HCT116 (cell line): ENCODE measurements around the gene MINAR2. TPM values are rescaled to one million over a fixed set of nuclear protein-coding genes. Genes with fewer than 3 reads are reported as not detected.

ENCODE experiments used
- ATAC-seq: fragments of 200-7000 bp; cut with Tn5 transposase; 2 replicates; pipeline ENCODE4 v1.9.1; 2020; ENCODE audit warnings: mild to moderate bottlenecking, moderate library complexity
- BruUV-seq: library from RNA; stranded (reverse); fragments of 400-500 nt; replicated peaks from 2 replicates; lab custom pipeline; 2021; lab: Mats Ljungman, UMichigan
- CTCF ChIA-PET: fragments of 300-600 bp; sonication (Branson Sonifier 250); formaldehyde crosslinking; loops from one replicate; lab custom pipeline; 2021; ENCODE audit warnings: antibody characterized with exemption; lab: Charles Lee
- POLR2A ChIA-PET: fragments of 300-600, 350-600 bp; sonication (Branson Sonifier 250); formaldehyde crosslinking; loops from one replicate; lab custom pipeline; 2021; ENCODE audit warnings: antibody characterized with exemption; lab: Charles Lee
- RAD21 ChIA-PET, 2 experiments: fragments of 300-600 bp; sonication (Branson Sonifier 250); formaldehyde crosslinking; loops; one replicate each; lab custom pipeline; 2023; ENCODE audit warnings: low total read pairs in 2 of 2; ENCODE audit not compliant: uncharacterized antibody in 2 of 2, unreplicated experiment in 2 of 2, low non-redundant PET in 1 of 2; lab: Charles Lee
- DNase-seq: peaks from one replicate; pipeline ENCODE4 v3.0.0-alpha.2; 2010; ENCODE audit warnings: low read depth, low spot score
- H2AFZ ChIP-seq: fragments of 200-600 bp; shearing (Covaris generic), sonication (generic); 2 replicates; pipeline ENCODE4 v1.6.1; 2017; ENCODE audit warnings: low read depth, mixed run types, mixed read lengths, antibody characterized with exemption, low read length; ENCODE audit not compliant: poor library complexity, severe bottlenecking
- H3K27ac ChIP-seq: 2 replicates; pipeline ENCODE4 v1.5.1; 2012; ENCODE audit warnings: low read depth, low read length
- H3K27me3 ChIP-seq: fragments of 200-600 bp; sonication (generic); 2 replicates; pipeline ENCODE4 v1.6.1; 2016; ENCODE audit warnings: mixed run types, low read length, mixed read lengths; ENCODE audit not compliant: insufficient read depth
- H3K36me3 ChIP-seq, 2 experiments: fragments of 200-500 bp in 1 of 2; fragments of 200-600 bp in 1 of 2; sonication (Bioruptor generic) in 1 of 2; sonication (generic) in 1 of 2; 2 replicates each; pipeline versions ENCODE4 v1.5.1 to v1.6.1; 2014 to 2016; ENCODE audit warnings: low read length in 2 of 2, inconsistent platforms in 1 of 2, mixed read lengths in 1 of 2, mixed run types in 1 of 2; ENCODE audit not compliant: insufficient read depth in 2 of 2, control insufficient read depth in 1 of 2
- H3K4me1 ChIP-seq, 2 experiments: fragments of 200-600 bp in 1 of 2; sonication (generic) in 1 of 2; 2 replicates each; pipeline versions ENCODE4 v1.5.1 to v1.6.1; 2012 to 2017; ENCODE audit warnings: low read length in 2 of 2, inconsistent platforms in 1 of 2, mild to moderate bottlenecking in 1 of 2, mixed read lengths in 1 of 2, mixed run types in 1 of 2, moderate library complexity in 1 of 2; ENCODE audit not compliant: insufficient read depth in 2 of 2, control insufficient read depth in 1 of 2
- H3K4me2 ChIP-seq: fragments of 200-600 bp; sonication (generic); 2 replicates; pipeline ENCODE4 v1.6.1; 2017; ENCODE audit warnings: mixed run types, low read length, mixed read lengths
- H3K4me3 ChIP-seq, 2 experiments: fragments of 200-600 bp in 1 of 2; sonication (generic) in 1 of 2; replicated peaks in 1 of 2; 2 replicates each; pipeline ENCODE4 v1.5.1; 2011 to 2016; ENCODE audit warnings: low read length in 2 of 2, control low read depth in 1 of 2, low read depth in 1 of 2, mild to moderate bottlenecking in 1 of 2, mixed read lengths in 1 of 2, mixed run types in 1 of 2
- H3K79me2 ChIP-seq: fragments of 200-600 bp; sonication (generic); 2 replicates; pipeline ENCODE4 v1.6.1; 2017; ENCODE audit warnings: mild to moderate bottlenecking, mixed run types, low read length, moderate library complexity, mixed read lengths; ENCODE audit not compliant: insufficient read depth
- H3K9ac ChIP-seq: fragments of 200-600 bp; sonication (generic); 2 replicates; pipeline ENCODE4 v1.6.1; 2016; ENCODE audit warnings: low read length, mixed read lengths
- H3K9me2 ChIP-seq: fragments of 200-600 bp; sonication (generic), shearing (Covaris generic); 2 replicates; pipeline ENCODE4 v1.6.1; 2017; ENCODE audit warnings: mixed run types, mild to moderate bottlenecking, moderate library complexity; ENCODE audit not compliant: insufficient read depth
- H3K9me3 ChIP-seq, 2 experiments: fragments of 200-500 bp in 1 of 2; fragments of 200-600 bp in 1 of 2; sonication (Bioruptor generic) in 1 of 2; sonication (generic) in 1 of 2; 2 replicates each; pipeline ENCODE4 v1.6.1; 2014 to 2017; ENCODE audit warnings: low read length in 2 of 2, mixed read lengths in 2 of 2, inconsistent platforms in 1 of 2, low read depth in 1 of 2, mild to moderate bottlenecking in 1 of 2, mixed run types in 1 of 2, moderate library complexity in 1 of 2; ENCODE audit not compliant: control insufficient read depth in 1 of 2, insufficient read depth in 1 of 2
- H4K20me1 ChIP-seq: fragments of 200-600 bp; sonication (generic), shearing (Covaris generic); 2 replicates; pipeline ENCODE4 v1.6.1; 2017; ENCODE audit warnings: mixed run types, mild to moderate bottlenecking, moderate library complexity; ENCODE audit not compliant: insufficient read depth
- CBX3 ChIP-seq: IDR thresholded peaks from 2 replicates; pipeline ENCODE4 v1.6.1; 2012; ENCODE audit warnings: low read depth
- CEBPB ChIP-seq: IDR thresholded peaks from 2 replicates; pipeline ENCODE4 v1.6.1; 2012; ENCODE audit warnings: low read depth
- EGR1 ChIP-seq: IDR thresholded peaks from 2 replicates; pipeline ENCODE4 v1.6.1; 2012; ENCODE audit warnings: low read depth
- ELF1 ChIP-seq: IDR thresholded peaks from 2 replicates; pipeline ENCODE4 v1.6.1; 2012; ENCODE audit warnings: low read depth, borderline replicate concordance
- JUND ChIP-seq: IDR thresholded peaks from 2 replicates; pipeline ENCODE4 v1.6.1; 2012
- RAD21 ChIP-seq: IDR thresholded peaks from 2 replicates; pipeline ENCODE4 v1.6.1; 2012; ENCODE audit warnings: low read depth, mild to moderate bottlenecking
- SP1 ChIP-seq: IDR thresholded peaks from 2 replicates; pipeline ENCODE4 v1.6.1; 2012; ENCODE audit warnings: low read depth
- SRF ChIP-seq: IDR thresholded peaks from 2 replicates; pipeline ENCODE4 v1.6.1; 2012; ENCODE audit warnings: low read depth
- YY1 ChIP-seq: IDR thresholded peaks from 2 replicates; pipeline ENCODE4 v1.6.1; 2011; ENCODE audit warnings: low read length, low read depth, moderate library complexity, mild to moderate bottlenecking; ENCODE audit not compliant: insufficient replicate concordance; ENCODE audit errors: extremely low read depth
- intact Hi-C: fragments of 100-400 bp; cut with micrococcal nuclease; formaldehyde crosslinking; loops from 2 replicates; pipeline ENCODE4 v1.10.0; 2022
- total RNA-seq: library from RNA; stranded (reverse); gene quantifications from one replicate; pipeline ENCODE4 v1.2.1, GENCODE V29; 2021; ENCODE audit not compliant: unreplicated experiment
- TF ChIP-seq, protein P1 (sequence below), 3 experiments: fragments of 200-600 bp in 1 of 3; sonication (generic) in 1 of 3; IDR thresholded peaks in 2 of 3; conservative IDR thresholded peaks in 1 of 3; 2 replicates each; pipeline ENCODE4 v1.5.1; 2012 to 2017; ENCODE audit warnings: low read depth in 2 of 3, low read length in 2 of 3, antibody characterized with exemption in 1 of 3, borderline replicate concordance in 1 of 3, control low read depth in 1 of 3, mild to moderate bottlenecking in 1 of 3, mixed read lengths in 1 of 3, mixed run types in 1 of 3, moderate library complexity in 1 of 3; ENCODE audit not compliant: insufficient read depth in 1 of 3
- TF ChIP-seq, protein P2 (sequence below): IDR thresholded peaks from 2 replicates; pipeline ENCODE4 v1.6.1; 2011; ENCODE audit warnings: mild to moderate bottlenecking, low read length, moderate library complexity; ENCODE audit not compliant: insufficient replicate concordance; ENCODE audit errors: extremely low read depth

The MINAR2 gene
- total RNA-seq, 1 experiment from 2014 or later, result not detected

- no peak overlapping the region for H3K4me3 ChIP-seq
- no peaks in the 10 kb centered on the region for H3K36me3 ChIP-seq
- H3K4me1 ChIP-seq, result no peaks in the 10 kb centered on the region; a peak in 1 of 4 replicates
- TF ChIP-seq CEBPB (no peak), YY1 (peak; percentile 82), EGR1 (no peak), JUND (peak; percentile 36; the same call in 1 of the 2 replicates), CBX3 (peak; percentile 89), RAD21 (peak; percentile 99), ELF1 (no peak), SRF (peak; percentile 57), SP1 (0 out of 2 replicates have a peak, but pooled peaks have one; percentile 28)
- TF ChIP-seq, protein P1, sequence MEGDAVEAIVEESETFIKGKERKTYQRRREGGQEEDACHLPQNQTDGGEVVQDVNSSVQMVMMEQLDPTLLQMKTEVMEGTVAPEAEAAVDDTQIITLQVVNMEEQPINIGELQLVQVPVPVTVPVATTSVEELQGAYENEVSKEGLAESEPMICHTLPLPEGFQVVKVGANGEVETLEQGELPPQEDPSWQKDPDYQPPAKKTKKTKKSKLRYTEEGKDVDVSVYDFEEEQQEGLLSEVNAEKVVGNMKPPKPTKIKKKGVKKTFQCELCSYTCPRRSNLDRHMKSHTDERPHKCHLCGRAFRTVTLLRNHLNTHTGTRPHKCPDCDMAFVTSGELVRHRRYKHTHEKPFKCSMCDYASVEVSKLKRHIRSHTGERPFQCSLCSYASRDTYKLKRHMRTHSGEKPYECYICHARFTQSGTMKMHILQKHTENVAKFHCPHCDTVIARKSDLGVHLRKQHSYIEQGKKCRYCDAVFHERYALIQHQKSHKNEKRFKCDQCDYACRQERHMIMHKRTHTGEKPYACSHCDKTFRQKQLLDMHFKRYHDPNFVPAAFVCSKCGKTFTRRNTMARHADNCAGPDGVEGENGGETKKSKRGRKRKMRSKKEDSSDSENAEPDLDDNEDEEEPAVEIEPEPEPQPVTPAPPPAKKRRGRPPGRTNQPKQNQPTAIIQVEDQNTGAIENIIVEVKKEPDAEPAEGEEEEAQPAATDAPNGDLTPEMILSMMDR (IDR thresholded peaks at IDR 0.05 in 2 of 3, conservative IDR thresholded peaks at IDR 0.05 in 1 of 3; ENCODE audit: borderline replicate concordance in 1 of 3, insufficient read depth in 1 of 3, low read depth in 2 of 3, low read length in 2 of 3), result peak; percentile 96 to 99 (median 99)
- TF ChIP-seq, protein P2, sequence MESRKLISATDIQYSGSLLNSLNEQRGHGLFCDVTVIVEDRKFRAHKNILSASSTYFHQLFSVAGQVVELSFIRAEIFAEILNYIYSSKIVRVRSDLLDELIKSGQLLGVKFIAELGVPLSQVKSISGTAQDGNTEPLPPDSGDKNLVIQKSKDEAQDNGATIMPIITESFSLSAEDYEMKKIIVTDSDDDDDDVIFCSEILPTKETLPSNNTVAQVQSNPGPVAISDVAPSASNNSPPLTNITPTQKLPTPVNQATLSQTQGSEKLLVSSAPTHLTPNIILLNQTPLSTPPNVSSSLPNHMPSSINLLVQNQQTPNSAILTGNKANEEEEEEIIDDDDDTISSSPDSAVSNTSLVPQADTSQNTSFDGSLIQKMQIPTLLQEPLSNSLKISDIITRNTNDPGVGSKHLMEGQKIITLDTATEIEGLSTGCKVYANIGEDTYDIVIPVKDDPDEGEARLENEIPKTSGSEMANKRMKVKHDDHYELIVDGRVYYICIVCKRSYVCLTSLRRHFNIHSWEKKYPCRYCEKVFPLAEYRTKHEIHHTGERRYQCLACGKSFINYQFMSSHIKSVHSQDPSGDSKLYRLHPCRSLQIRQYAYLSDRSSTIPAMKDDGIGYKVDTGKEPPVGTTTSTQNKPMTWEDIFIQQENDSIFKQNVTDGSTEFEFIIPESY, result no peak
- intact Hi-C loops, result loop anchor here (1.0 to 5.0 kb wide), 7 partner anchors 106 to 1556 kb away; no protein-coding TSS in a partner anchor
- H3K79me2 ChIP-seq, result no peaks in the 10 kb centered on the region
- BruUV-seq, result no TSS peak
- no peak overlapping the region for H3K9ac ChIP-seq
- DNase-seq (peak; percentile 92), ATAC-seq (peak; percentile 91)
- no peaks in the 10 kb centered on the region for H3K9me2 ChIP-seq
- no peak overlapping the region for H3K27ac ChIP-seq
- ChIA-PET CTCF (interaction anchor here (0.6 to 1.9 kb wide), 8 partner anchors 85 to 1269 kb away, joined by 3 to 15 read pairs (median 9); no protein-coding TSS in a partner anchor), POLR2A (no interaction called here), RAD21 (interaction anchor here (0.7 to 1.0 kb wide), 2 partner anchors 94 to 862 kb away, joined by 3 read pairs; no protein-coding TSS in a partner anchor)
- H4K20me1 ChIP-seq, result no peaks in the 10 kb centered on the region
- H3K4me2 ChIP-seq, result 0 out of 2 replicates have a peak overlapping the region, but pooled peaks have one; percentile 9
- H3K27me3 ChIP-seq, result no peaks in the 10 kb centered on the region
- H3K9me3 ChIP-seq, result no peaks in the 10 kb centered on the region
- peak overlapping the region; percentile 36 for H2AFZ ChIP-seq
Observed at GRCh38 chr5:129767927-129768380, 20.1 kb downstream of the MINAR2 start.
